PC-9 (cell line): ENCODE data around the gene CCDC102B. TPM values are rescaled to one million over a fixed set of nuclear protein-coding genes. Genes with fewer than 3 reads are reported as not detected.

Experiments used
- BruUV-seq: library from RNA; stranded (reverse); fragments of 400-500 nt; replicated peaks from 2 replicates; lab custom pipeline; 2021; lab: Mats Ljungman, UMichigan
- CTCF ChIA-PET: fragments of 300-600 bp; sonication (Branson Sonifier 250); formaldehyde crosslinking; loops from one replicate; lab custom pipeline; 2022; ENCODE audit warnings: antibody characterized with exemption; lab: Charles Lee
- POLR2A ChIA-PET: fragments of 300-600 bp; sonication (Branson Sonifier 250); formaldehyde crosslinking; loops from one replicate; lab custom pipeline; 2022; ENCODE audit warnings: antibody characterized with exemption; ENCODE audit not compliant: unreplicated experiment; lab: Charles Lee
- DNase-seq, 2 experiments: peaks; one replicate each; pipeline versions ENCODE4 v3.0.0 to v3.0.0-alpha.2; 2015 to 2022; ENCODE audit warnings: mixed read lengths in 1 of 2
- H2AFZ ChIP-seq: fragments of 200-600 bp; sonication (generic); 2 replicates; pipeline ENCODE4 v1.8.1; 2017; ENCODE audit warnings: antibody characterized with exemption
- H3F3A ChIP-seq: fragments of 200-600 bp; sonication (generic); 2 replicates; pipeline ENCODE4 v1.8.1; 2017; ENCODE audit warnings: antibody characterized with exemption, mild to moderate bottlenecking, low read depth; ENCODE audit not compliant: insufficient read depth
- H3K27ac ChIP-seq: fragments of 200-600 bp; sonication (generic); 2 replicates; pipeline ENCODE4 v1.6.1; 2016; ENCODE audit warnings: mixed run types
- H3K27me3 ChIP-seq: fragments of 200-600 bp; sonication (generic); 2 replicates; pipeline ENCODE4 v1.6.1; 2016; ENCODE audit warnings: low read depth, mixed run types; ENCODE audit not compliant: insufficient read depth
- H3K36me3 ChIP-seq: fragments of 200-600 bp; sonication (generic); 2 replicates; pipeline ENCODE4 v1.6.1; 2016; ENCODE audit warnings: low read depth, mixed run types
- H3K4me1 ChIP-seq: fragments of 200-600 bp; sonication (generic); replicated peaks from 2 replicates; pipeline ENCODE4 v1.6.1; 2016; ENCODE audit warnings: mixed run types; ENCODE audit not compliant: insufficient read depth
- H3K4me2 ChIP-seq: fragments of 200-600 bp; sonication (generic); 2 replicates; pipeline ENCODE4 v1.6.1; 2017; ENCODE audit warnings: mixed run types
- H3K4me3 ChIP-seq: fragments of 200-600 bp; sonication (generic); 2 replicates; pipeline ENCODE4 v1.6.1; 2016; ENCODE audit warnings: mixed run types
- H3K79me2 ChIP-seq: fragments of 200-600 bp; sonication (generic); 2 replicates; pipeline ENCODE4 v1.6.1; 2017; ENCODE audit warnings: low read depth, mixed run types
- H3K9me2 ChIP-seq: fragments of 200-600 bp; sonication (generic); 2 replicates; pipeline ENCODE4 v1.8.1; 2017; ENCODE audit warnings: mild to moderate bottlenecking; ENCODE audit not compliant: insufficient read depth
- H3K9me3 ChIP-seq: fragments of 200-600 bp; sonication (generic); 2 replicates; pipeline ENCODE4 v1.8.1; 2016; ENCODE audit warnings: low read depth; ENCODE audit not compliant: insufficient read depth
- H4K20me1 ChIP-seq: fragments of 200-600 bp; sonication (generic); 2 replicates; pipeline ENCODE4 v1.8.1; 2017; ENCODE audit not compliant: insufficient read depth
- EZH2 ChIP-seq: fragments of 200-600 bp; sonication (generic); IDR thresholded peaks from 2 replicates; pipeline ENCODE4 v1.8.0; 2017; ENCODE audit warnings: antibody characterized with exemption, low read depth
- intact Hi-C: fragments of 100-400 bp; cut with micrococcal nuclease; formaldehyde crosslinking; loops from one replicate; pipeline ENCODE4 v1.10.0; 2022; ENCODE audit not compliant: unreplicated experiment
- total RNA-seq: library from RNA; stranded (reverse); gene quantifications from 2 replicates; pipeline ENCODE4 v1.2.3, GENCODE V29; 2021
- TF ChIP-seq, protein P1 (sequence below): fragments of 200-600 bp; sonication (generic); conservative IDR thresholded peaks from 2 replicates; pipeline ENCODE4 v1.6.1; 2017; ENCODE audit warnings: mixed run types, antibody characterized with exemption, mild to moderate bottlenecking, moderate library complexity

The CCDC102B gene
- total RNA-seq, 1 experiment from 2014 or later = 1.9 TPM

GRCh38 chr18:69064063-69064462, 266.2 kb downstream of the CCDC102B start:
- H3K36me3 ChIP-seq = no peaks in the 10 kb centered on the region
- BruUV-seq = no TSS peak
- no peaks in the 10 kb centered on the region for H4K20me1 ChIP-seq
- no peak overlapping the region for H3K27ac ChIP-seq
- DNase-seq = no peak
- no peaks in the 10 kb centered on the region for H3K27me3 ChIP-seq
- intact Hi-C loops = no loop called here
- no peaks in the 10 kb centered on the region for H3K79me2 ChIP-seq
- H3K4me2 ChIP-seq = no peak overlapping the region
- H3K9me3 ChIP-seq = no peaks in the 10 kb centered on the region
- TF ChIP-seq, protein P1, sequence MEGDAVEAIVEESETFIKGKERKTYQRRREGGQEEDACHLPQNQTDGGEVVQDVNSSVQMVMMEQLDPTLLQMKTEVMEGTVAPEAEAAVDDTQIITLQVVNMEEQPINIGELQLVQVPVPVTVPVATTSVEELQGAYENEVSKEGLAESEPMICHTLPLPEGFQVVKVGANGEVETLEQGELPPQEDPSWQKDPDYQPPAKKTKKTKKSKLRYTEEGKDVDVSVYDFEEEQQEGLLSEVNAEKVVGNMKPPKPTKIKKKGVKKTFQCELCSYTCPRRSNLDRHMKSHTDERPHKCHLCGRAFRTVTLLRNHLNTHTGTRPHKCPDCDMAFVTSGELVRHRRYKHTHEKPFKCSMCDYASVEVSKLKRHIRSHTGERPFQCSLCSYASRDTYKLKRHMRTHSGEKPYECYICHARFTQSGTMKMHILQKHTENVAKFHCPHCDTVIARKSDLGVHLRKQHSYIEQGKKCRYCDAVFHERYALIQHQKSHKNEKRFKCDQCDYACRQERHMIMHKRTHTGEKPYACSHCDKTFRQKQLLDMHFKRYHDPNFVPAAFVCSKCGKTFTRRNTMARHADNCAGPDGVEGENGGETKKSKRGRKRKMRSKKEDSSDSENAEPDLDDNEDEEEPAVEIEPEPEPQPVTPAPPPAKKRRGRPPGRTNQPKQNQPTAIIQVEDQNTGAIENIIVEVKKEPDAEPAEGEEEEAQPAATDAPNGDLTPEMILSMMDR = no peak
- no peak for TF ChIP-seq EZH2
- H3K4me3 ChIP-seq = no peak overlapping the region
- H3F3A ChIP-seq = no peaks in the 10 kb centered on the region
- ChIA-PET POLR2A (no interaction called here), CTCF (no interaction called here)
- H3K4me1 ChIP-seq = no peaks in the 10 kb centered on the region
- H2AFZ ChIP-seq = no peak overlapping the region
- H3K9me2 ChIP-seq = no peaks in the 10 kb centered on the region

- intact Hi-C loops = no loop called here
- H3K9me3 ChIP-seq = no peaks in the 10 kb centered on the region
- no peak overlapping the region for H3K27ac ChIP-seq
- no peaks in the 10 kb centered on the region for H3K9me2 ChIP-seq
- BruUV-seq = no TSS peak
- no peaks in the 10 kb centered on the region for H3F3A ChIP-seq
- H3K27me3 ChIP-seq = no peaks in the 10 kb centered on the region
- H3K4me1 ChIP-seq = no peaks in the 10 kb centered on the region
- H4K20me1 ChIP-seq = no peaks in the 10 kb centered on the region
- H3K36me3 ChIP-seq = no peaks in the 10 kb centered on the region
- ChIA-PET POLR2A (no interaction called here), CTCF (no interaction called here)
- no peak overlapping the region for H3K4me2 ChIP-seq
- TF ChIP-seq, protein P1 = no peak
- TF ChIP-seq EZH2 = no peak
- no peaks in the 10 kb centered on the region for H3K79me2 ChIP-seq
- no peak overlapping the region for H2AFZ ChIP-seq
- H3K4me3 ChIP-seq = no peak overlapping the region
- DNase-seq = no peak
These were observed 269.2 kb downstream of the CCDC102B start for GRCh38 chr18:69067048-69067447.

- no peak for TF ChIP-seq EZH2
- TF ChIP-seq, protein P1 = no peak
- H3K4me3 ChIP-seq = no peak overlapping the region
- no peaks in the 10 kb centered on the region for H3K4me1 ChIP-seq
- POLR2A ChIA-PET = no interaction called here
- DNase-seq = no peak
- no peaks in the 10 kb centered on the region for H3K79me2 ChIP-seq
- no peak overlapping the region for H3K4me2 ChIP-seq
- BruUV-seq = no TSS peak
- no peaks in the 10 kb centered on the region for H3K36me3 ChIP-seq
- H3K9me3 ChIP-seq = no peaks in the 10 kb centered on the region
- H3F3A ChIP-seq = no peaks in the 10 kb centered on the region
- CTCF ChIA-PET = no interaction called here
- H3K9me2 ChIP-seq = no peaks in the 10 kb centered on the region
- H3K27me3 ChIP-seq = no peaks in the 10 kb centered on the region
- no peaks in the 10 kb centered on the region for H4K20me1 ChIP-seq
- H3K27ac ChIP-seq = no peak overlapping the region
- intact Hi-C loops = no loop called here
- H2AFZ ChIP-seq = no peak overlapping the region
These were observed 273.8 kb downstream of the CCDC102B start for GRCh38 chr18:69071680-69072079.
